ENCODE results near the gene MACROD1. TPM values are rescaled to one million over a fixed set of nuclear protein-coding genes. Genes with fewer than 3 reads are reported as not detected.

MACROD1 gene
- total and polyA plus RNA-seq, 2 experiments from 2014 or later, result 21.2 to 403 TPM

GRCh38 chr11:64065141-64065465 is 100.8 kb downstream of the MACROD1 start:
- H2AFZ ChIP-seq, result no peak overlapping the region
- H3K36me3 ChIP-seq (ENCODE audit: low read depth), result no peaks in the 10 kb centered on the region
- H3K4me1 ChIP-seq (ENCODE audit: insufficient read depth), result no peaks in the 10 kb centered on the region
- no peaks in the 10 kb centered on the region for H3K9me2 ChIP-seq (ENCODE audit: insufficient read depth)
- WGBS, 2 experiments (ENCODE audit: low coverage in 1 of 2, low lambda C conversion rate in 2 of 2, missing lambda C conversion rate in 2 of 2), result 94 to 95% methylated on average over 11 of the region's 11 CpGs
- no peaks in the 10 kb centered on the region for H3K27me3 ChIP-seq (replicated peaks; ENCODE audit: insufficient read depth)
- no peaks in the 10 kb centered on the region for H4K20me1 ChIP-seq (ENCODE audit: insufficient read depth)
- in situ Hi-C loops (cut with MboI), result no loop called here
- H3K4me2 ChIP-seq (ENCODE audit: unreplicated experiment), result no peak overlapping the region
- H3K27ac ChIP-seq, result no peak overlapping the region
- no peaks in the 10 kb centered on the region for H3K9me3 ChIP-seq (ENCODE audit: low read depth)
- no peaks in the 10 kb centered on the region for H3F3A ChIP-seq (ENCODE audit: insufficient read depth)
- no peak overlapping the region for H3K4me3 ChIP-seq
- TF ChIP-seq EZH2 (IDR thresholded peaks at IDR 0.05; ENCODE audit: insufficient read depth, poor library complexity, severe bottlenecking), result no peak
- TF ChIP-seq EZH2phosphoT487 (IDR thresholded peaks at IDR 0.05; ENCODE audit: insufficient read depth, low read depth), result no peak
- no peak for DNase-seq
- H3K9ac ChIP-seq, result no peak overlapping the region
- H3K79me2 ChIP-seq (ENCODE audit: insufficient read depth), result no peaks in the 10 kb centered on the region

GRCh38 chr11:64064374-64065140 is 101.4 kb downstream of the MACROD1 start:
- H3K36me3 ChIP-seq (ENCODE audit: low read depth), result no peaks in the 10 kb centered on the region
- H3K27me3 ChIP-seq (replicated peaks; ENCODE audit: insufficient read depth), result no peaks in the 10 kb centered on the region
- H3K4me2 ChIP-seq (ENCODE audit: unreplicated experiment), result no peak overlapping the region
- 87 to 90% methylated on average over 17 of the region's 17 CpGs for WGBS, 2 experiments (ENCODE audit: low coverage in 1 of 2, low lambda C conversion rate in 2 of 2, missing lambda C conversion rate in 2 of 2)
- no peak overlapping the region for H2AFZ ChIP-seq
- no peaks in the 10 kb centered on the region for H3K4me1 ChIP-seq (ENCODE audit: insufficient read depth)
- no peaks in the 10 kb centered on the region for H3K9me3 ChIP-seq (ENCODE audit: low read depth)
- TF ChIP-seq EZH2 (IDR thresholded peaks at IDR 0.05; ENCODE audit: insufficient read depth, poor library complexity, severe bottlenecking) (no peak), EZH2phosphoT487 (IDR thresholded peaks at IDR 0.05; ENCODE audit: insufficient read depth, low read depth) (no peak)
- no peak overlapping the region for H3K4me3 ChIP-seq
- no peak overlapping the region for H3K27ac ChIP-seq
- H4K20me1 ChIP-seq (ENCODE audit: insufficient read depth), result no peaks in the 10 kb centered on the region
- no peak overlapping the region for H3K9ac ChIP-seq
- H3F3A ChIP-seq (ENCODE audit: insufficient read depth), result no peaks in the 10 kb centered on the region
- no peaks in the 10 kb centered on the region for H3K9me2 ChIP-seq (ENCODE audit: insufficient read depth)
- no peaks in the 10 kb centered on the region for H3K79me2 ChIP-seq (ENCODE audit: insufficient read depth)
- in situ Hi-C loops (cut with MboI), result no loop called here
- DNase-seq, result no peak

DNA sequence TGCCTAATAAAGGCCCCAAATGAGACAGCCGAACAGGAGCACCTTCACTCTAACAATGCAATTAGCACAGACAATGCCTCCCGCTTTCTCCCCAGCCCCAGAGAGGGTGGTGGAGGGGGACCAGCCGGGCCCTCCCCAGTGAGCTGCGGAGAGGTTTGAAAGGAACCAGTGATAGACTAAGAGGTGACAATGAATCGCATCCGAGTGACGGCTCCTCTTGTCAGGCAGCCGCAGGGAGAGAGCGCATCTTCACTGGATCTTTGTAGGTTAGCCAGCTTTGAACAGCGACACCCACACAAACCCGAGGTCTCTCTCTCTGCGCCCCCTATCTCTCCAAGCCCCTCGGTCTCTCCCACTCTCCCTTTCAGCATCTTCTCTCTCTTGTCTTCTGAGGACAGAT is 102.1 kb downstream of the MACROD1 start:
- H3K4me3 ChIP-seq, result no peak overlapping the region
- in situ Hi-C loops (cut with MboI), result no loop called here
- H3K9me2 ChIP-seq (ENCODE audit: insufficient read depth), result no peaks in the 10 kb centered on the region
- H3K9ac ChIP-seq, result no peak overlapping the region
- no peak overlapping the region for H2AFZ ChIP-seq
- H3K79me2 ChIP-seq (ENCODE audit: insufficient read depth), result no peaks in the 10 kb centered on the region
- H4K20me1 ChIP-seq (ENCODE audit: insufficient read depth), result no peaks in the 10 kb centered on the region
- H3K27me3 ChIP-seq (replicated peaks; ENCODE audit: insufficient read depth), result no peaks in the 10 kb centered on the region
- H3K9me3 ChIP-seq (ENCODE audit: low read depth), result no peaks in the 10 kb centered on the region
- no peaks in the 10 kb centered on the region for H3K4me1 ChIP-seq (ENCODE audit: insufficient read depth)
- no peak overlapping the region for H3K27ac ChIP-seq
- H3K4me2 ChIP-seq (ENCODE audit: unreplicated experiment), result no peak overlapping the region
- H3F3A ChIP-seq (ENCODE audit: insufficient read depth), result no peaks in the 10 kb centered on the region
- WGBS, 2 experiments (ENCODE audit: low coverage in 1 of 2, low lambda C conversion rate in 2 of 2, missing lambda C conversion rate in 2 of 2), result 92 to 93% methylated on average over 13 of the region's 13 CpGs
- DNase-seq, result no peak
- H3K36me3 ChIP-seq (ENCODE audit: low read depth), result no peaks in the 10 kb centered on the region
- no peak for TF ChIP-seq EZH2 (IDR thresholded peaks at IDR 0.05; ENCODE audit: insufficient read depth, poor library complexity, severe bottlenecking)
- TF ChIP-seq EZH2phosphoT487 (IDR thresholded peaks at IDR 0.05; ENCODE audit: insufficient read depth, low read depth), result no peak

DNA sequence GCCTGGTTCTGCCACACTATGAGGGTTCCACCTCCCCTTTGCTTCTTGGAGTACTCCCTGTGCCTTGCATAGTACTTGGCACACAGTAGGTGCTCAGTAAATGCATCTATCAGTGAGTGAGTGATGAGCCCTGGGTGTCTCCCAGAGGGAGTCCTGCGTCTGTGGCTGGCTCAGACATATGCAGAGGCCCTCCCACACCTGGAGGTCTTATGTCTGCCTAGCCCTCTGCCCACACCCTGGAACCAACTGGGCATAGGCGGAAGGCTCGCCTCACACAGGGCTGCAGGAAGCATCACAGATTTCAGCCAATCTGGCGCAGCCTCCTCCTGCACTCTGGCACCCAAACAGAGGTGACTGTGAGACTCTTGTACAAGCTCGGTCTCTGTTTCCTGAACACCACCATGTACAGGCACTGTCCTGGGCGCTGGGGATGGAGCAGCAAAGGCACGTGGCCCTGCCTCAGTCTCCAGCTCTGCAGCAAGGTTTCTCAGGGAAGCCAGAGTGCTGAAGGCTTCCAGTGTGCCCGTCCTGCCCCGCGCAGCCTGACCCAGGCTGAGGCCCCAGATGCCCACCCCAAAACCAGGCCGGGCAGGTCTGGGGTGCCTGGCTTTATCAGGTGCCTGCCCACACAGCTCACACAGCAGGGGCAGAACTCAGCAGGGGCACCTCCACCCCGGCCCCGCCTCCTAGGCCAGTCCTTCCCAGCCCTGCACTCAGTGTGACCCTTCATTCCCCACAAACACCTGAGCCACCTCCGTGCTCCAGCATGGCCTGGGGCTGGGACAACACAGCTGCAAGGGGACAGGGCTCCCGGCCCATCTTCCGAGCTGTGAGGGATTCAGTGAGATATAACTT is 103.5 kb downstream of the MACROD1 start:
- Histone ChIP-seq H3K4me2 (ENCODE audit: unreplicated experiment) (no peak overlapping the region), H2AFZ (no peak overlapping the region), H3K36me3 (ENCODE audit: low read depth) (no peaks in the 10 kb centered on the region), H3K9me3 (ENCODE audit: low read depth) (no peaks in the 10 kb centered on the region), H3K27me3 (replicated peaks; ENCODE audit: insufficient read depth) (no peaks in the 10 kb centered on the region), H3F3A (ENCODE audit: insufficient read depth) (no peaks in the 10 kb centered on the region), H3K4me1 (ENCODE audit: insufficient read depth) (no peaks in the 10 kb centered on the region), H3K27ac (no peak overlapping the region), H3K9me2 (ENCODE audit: insufficient read depth) (no peaks in the 10 kb centered on the region), H3K79me2 (ENCODE audit: insufficient read depth) (no peaks in the 10 kb centered on the region), H3K4me3 (no peak overlapping the region), H3K9ac (no peak overlapping the region), H4K20me1 (ENCODE audit: insufficient read depth) (no peaks in the 10 kb centered on the region)
- TF ChIP-seq EZH2 (IDR thresholded peaks at IDR 0.05; ENCODE audit: insufficient read depth, poor library complexity, severe bottlenecking), result no peak
- no peak for TF ChIP-seq EZH2phosphoT487 (IDR thresholded peaks at IDR 0.05; ENCODE audit: insufficient read depth, low read depth)
- WGBS, 2 experiments (ENCODE audit: low coverage in 1 of 2, low lambda C conversion rate in 2 of 2, missing lambda C conversion rate in 2 of 2), result 91% methylated on average over 15 to 16 of the region's 16 CpGs
- no peak for DNase-seq
- in situ Hi-C loops (cut with MboI), result no loop called here

Measured in GM23248 (cell line).